Uterus (tissue), 4 donors: ENCODE data around the gene SHROOM1. TPM values are rescaled to one million over a fixed set of nuclear protein-coding genes. Genes with fewer than 3 reads are reported as not detected.

Source experiments
- DNase-seq, 2 donors: peaks; one replicate each; pipeline ENCODE4 v3.0.0-alpha.2; 2019 to 2020
- H3K27ac ChIP-seq, 2 donors: fragments of 200-600 bp; sonication (generic); 1 replicate in 1 of 2; 2 replicates in 1 of 2; pipeline ENCODE4 v1.5.1; 2016 to 2018
- H3K27me3 ChIP-seq, 2 donors: fragments of 200-600 bp; sonication (generic); one replicate each; pipeline ENCODE4 v1.5.1; 2018 to 2019; ENCODE audit warnings: control low read depth in 1 of 2
- H3K36me3 ChIP-seq, 2 donors: fragments of 200-600 bp; sonication (generic); one replicate each; pipeline ENCODE4 v1.5.1; 2019; ENCODE audit warnings: control low read depth in 1 of 2
- H3K4me1 ChIP-seq, 2 donors: fragments of 200-600 bp; sonication (generic); one replicate each; pipeline ENCODE4 v1.5.1; 2018 to 2019; ENCODE audit warnings: control low read depth in 1 of 2
- H3K4me3 ChIP-seq, 2 donors: fragments of 200-600 bp; sonication (generic); 1 replicate in 1 of 2; 2 replicates in 1 of 2; pipeline ENCODE4 v1.5.1; 2018 to 2019; ENCODE audit warnings: mild to moderate bottlenecking in 1 of 2
- H3K9me3 ChIP-seq, 2 donors: fragments of 200-600 bp; sonication (generic); one replicate each; pipeline ENCODE4 v1.5.1; 2019; ENCODE audit warnings: control low read depth in 1 of 2
- POLR2A ChIP-seq, 2 donors: fragments of 450-650 bp; IDR thresholded peaks; one replicate each; pipeline ENCODE4 v1.6.1; 2016; ENCODE audit warnings: antibody characterized with exemption in 2 of 2, mild to moderate bottlenecking in 1 of 2, moderate library complexity in 1 of 2
- intact Hi-C: fragments of 100-400 bp; cut with DNase I; formaldehyde crosslinking; loops from one replicate; pipeline ENCODE4 v1.15.1; 2023; ENCODE audit warnings: low total_unique reads
- total RNA-seq, 4 donors: library from RNA; depleted of rRNA in 3 of 4; stranded (reverse); fragments of >200 nt in 3 of 4; gene quantifications; one replicate each; pipeline versions ENCODE4 v1.1.0 to v1.2.4, GENCODE V29; 2014 to 2023
- TF ChIP-seq, protein P1 (sequence below), 4 experiments: fragments of 200-600 bp in 2 of 4; fragments of 450-650 bp in 2 of 4; sonication (generic) in 2 of 4; IDR thresholded peaks; one replicate each; pipeline ENCODE4 v1.5.1; 2016 to 2019; ENCODE audit warnings: antibody characterized with exemption in 4 of 4, mild to moderate bottlenecking in 2 of 4, moderate library complexity in 1 of 4
- donor health status: DM: yes; HTN: yes; CAD: no.

Gene SHROOM1
- total RNA-seq, 4 donors from 2014 or later: 5.0 to 28.0 (median 12.3) TPM

DNA sequence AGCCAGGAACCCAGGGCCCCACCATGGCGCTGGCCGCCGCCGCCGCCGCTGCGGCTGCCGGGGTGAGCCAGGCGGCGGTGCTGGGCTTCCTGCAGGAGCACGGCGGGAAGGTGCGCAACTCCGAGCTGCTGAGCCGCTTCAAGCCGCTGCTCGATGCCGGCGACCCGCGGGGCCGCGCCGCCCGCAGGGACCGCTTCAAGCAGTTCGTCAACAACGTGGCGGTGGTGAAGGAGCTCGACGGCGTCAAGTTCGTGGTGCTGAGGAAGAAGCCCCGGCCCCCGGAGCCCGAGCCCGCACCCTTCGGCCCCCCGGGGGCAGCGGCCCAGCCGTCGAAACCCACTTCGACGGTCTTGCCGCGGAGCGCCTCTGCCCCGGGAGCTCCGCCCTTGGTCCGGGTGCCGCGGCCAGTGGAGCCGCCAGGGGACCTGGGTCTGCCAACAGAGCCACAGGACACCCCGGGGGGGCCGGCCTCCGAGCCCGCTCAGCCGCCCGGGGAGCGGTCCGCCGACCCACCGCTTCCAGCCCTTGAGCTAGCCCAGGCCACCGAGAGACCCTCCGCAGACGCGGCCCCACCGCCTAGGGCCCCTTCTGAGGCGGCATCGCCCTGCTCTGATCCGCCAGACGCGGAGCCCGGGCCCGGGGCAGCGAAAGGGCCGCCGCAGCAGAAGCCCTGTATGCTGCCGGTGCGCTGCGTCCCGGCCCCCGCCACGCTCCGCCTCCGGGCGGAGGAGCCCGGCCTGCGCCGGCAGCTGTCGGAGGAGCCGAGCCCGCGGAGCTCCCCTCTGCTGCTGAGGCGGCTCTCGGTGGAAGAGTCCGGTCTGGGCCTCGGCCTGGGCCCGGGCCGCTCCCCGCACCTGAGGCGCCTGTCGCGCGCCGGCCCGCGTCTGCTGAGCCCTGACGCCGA is 16.6 kb downstream of the SHROOM1 start:
- intact Hi-C loops: no loop called here
- H3K36me3 ChIP-seq: no peaks in the 10 kb centered on the region
- no peaks in the 10 kb centered on the region for H3K9me3 ChIP-seq
- no peak for DNase-seq
- peaks cover 0 to 7% of the 10 kb centered on the region in 2 donors for H3K4me1 ChIP-seq
- TF ChIP-seq, protein P1, sequence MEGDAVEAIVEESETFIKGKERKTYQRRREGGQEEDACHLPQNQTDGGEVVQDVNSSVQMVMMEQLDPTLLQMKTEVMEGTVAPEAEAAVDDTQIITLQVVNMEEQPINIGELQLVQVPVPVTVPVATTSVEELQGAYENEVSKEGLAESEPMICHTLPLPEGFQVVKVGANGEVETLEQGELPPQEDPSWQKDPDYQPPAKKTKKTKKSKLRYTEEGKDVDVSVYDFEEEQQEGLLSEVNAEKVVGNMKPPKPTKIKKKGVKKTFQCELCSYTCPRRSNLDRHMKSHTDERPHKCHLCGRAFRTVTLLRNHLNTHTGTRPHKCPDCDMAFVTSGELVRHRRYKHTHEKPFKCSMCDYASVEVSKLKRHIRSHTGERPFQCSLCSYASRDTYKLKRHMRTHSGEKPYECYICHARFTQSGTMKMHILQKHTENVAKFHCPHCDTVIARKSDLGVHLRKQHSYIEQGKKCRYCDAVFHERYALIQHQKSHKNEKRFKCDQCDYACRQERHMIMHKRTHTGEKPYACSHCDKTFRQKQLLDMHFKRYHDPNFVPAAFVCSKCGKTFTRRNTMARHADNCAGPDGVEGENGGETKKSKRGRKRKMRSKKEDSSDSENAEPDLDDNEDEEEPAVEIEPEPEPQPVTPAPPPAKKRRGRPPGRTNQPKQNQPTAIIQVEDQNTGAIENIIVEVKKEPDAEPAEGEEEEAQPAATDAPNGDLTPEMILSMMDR (IDR thresholded peaks at IDR 0.05): no peak
- peaks cover 28 to 29% of the 10 kb centered on the region in 2 donors for H3K27me3 ChIP-seq
- H3K4me3 ChIP-seq: peak overlapping the region in 1 of 2 donors; percentile 12
- no peak overlapping the region for H3K27ac ChIP-seq

DNA sequence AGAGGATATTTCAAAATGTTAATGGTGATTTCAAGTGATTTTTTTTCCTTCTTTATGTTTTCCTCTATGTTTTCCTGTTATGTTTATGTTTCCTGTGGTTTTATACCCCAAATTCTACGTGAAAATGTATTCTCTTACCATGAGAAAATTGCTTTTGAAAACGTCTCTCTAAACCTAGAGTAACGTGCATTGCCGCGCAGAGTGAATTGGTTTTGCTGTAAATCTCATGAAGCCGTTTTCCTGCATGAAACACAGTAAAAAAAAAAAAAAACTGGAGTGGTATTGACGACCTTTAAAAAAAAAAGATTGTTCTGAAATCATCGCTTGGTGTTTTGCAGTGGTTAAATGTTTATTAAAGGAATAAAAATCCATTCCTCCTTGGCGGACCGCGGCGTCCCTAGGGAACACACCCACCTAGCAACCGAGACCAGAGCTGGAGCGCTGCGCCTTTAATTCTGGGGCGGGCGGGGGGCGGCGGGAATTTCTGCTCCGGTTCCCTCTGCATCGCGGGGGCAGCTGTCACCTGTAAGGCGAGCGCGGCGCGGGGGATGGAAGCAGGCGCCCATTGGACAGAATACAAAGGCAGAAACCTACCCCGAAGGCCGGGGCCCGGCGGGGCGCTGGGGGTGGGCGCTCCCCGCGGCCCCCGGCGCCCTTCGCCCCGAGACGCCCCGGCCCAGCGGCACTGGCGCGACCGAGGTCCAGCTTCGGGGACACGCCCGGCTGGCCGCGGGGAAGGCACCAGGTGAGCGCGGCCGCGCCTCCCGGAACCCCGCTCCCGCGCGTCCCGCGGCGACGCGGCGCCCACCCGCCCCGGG is 17.5 kb downstream of the SHROOM1 start, which contains the start of gene SOWAHA:
SOWAHA (plus strand) TSS at position 522 of the 818 bp plus-strand sequence. CDS start 320 bp downstream, outside the sequence.
- H3K36me3 ChIP-seq: no peaks in the 10 kb centered on the region
- H3K27me3 ChIP-seq: peaks cover 28 to 29% of the 10 kb centered on the region in 2 donors
- no peak within 1 kb of the TSS for H3K27ac ChIP-seq
- H3K4me3 ChIP-seq: peak within 1 kb of the TSS in 1 of 2 donors; percentile 12
- intact Hi-C loops: no loop called here
- H3K9me3 ChIP-seq: no peaks in the 10 kb centered on the region
- no peak for TF ChIP-seq POLR2A (IDR thresholded peaks at IDR 0.05)
- TF ChIP-seq, protein P1 (IDR thresholded peaks at IDR 0.05): no peak
- DNase-seq: no peak
- H3K4me1 ChIP-seq: peaks cover 0 to 7% of the 10 kb centered on the region in 2 donors

DNA sequence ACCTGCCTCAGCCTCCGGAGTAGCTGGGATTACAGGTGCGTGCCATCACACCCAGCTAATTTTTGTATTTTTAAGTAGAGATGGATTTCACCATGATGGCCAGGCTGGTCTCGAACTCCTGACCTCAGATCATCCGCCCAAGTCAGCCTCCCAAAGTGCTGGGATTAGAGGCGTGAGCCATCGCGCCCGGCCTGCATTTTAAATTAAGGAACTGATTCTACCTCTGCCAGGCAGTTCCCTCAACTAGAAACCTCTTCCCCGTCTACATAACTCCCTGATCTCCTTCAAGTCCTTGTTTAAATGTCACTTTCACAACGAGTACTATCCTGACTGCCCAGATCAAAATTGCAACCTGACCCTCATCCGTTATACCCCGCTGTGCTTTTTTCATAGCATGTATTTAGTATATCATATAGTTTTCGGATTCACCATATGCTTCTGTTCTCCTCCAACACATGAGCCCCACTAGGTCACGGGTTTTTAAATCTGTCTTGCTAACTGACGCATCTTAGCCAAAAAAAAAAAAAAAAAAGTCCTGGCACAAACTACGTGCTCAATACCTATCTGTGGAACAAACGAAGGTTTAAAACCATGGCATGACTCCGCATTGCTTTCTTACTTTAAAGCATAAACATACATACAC is 18.2 kb downstream of the SHROOM1 start:
- H3K9me3 ChIP-seq: no peaks in the 10 kb centered on the region

DNA sequence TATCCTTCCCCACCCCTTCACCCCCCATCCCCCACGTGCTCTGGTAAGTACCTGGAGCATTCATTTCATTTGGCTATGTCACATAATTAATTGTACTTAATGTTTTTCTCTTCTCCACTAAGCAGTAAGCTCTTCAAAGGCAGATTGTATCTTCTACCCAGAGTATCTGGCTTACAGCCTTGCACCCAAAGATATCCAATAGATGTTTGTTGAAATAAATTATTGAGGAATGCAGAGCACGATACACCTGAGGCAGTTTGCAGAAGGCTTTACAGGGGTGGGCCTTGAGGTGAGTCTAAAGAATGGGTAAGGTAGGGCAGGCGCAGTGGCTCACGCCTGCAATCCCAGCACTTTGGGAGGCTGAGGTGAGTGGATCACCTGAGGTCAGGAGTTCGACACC is 19.8 kb downstream of the SHROOM1 start:
- DNase-seq: no peak
- no peak for TF ChIP-seq POLR2A (IDR thresholded peaks at IDR 0.05)
- TF ChIP-seq, protein P1 (IDR thresholded peaks at IDR 0.05): no peak
- Histone ChIP-seq H3K4me3 (no peak overlapping the region), H3K9me3 (no peaks in the 10 kb centered on the region), H3K27me3 (peaks cover 28 to 29% of the 10 kb centered on the region in 2 donors), H3K36me3 (no peaks in the 10 kb centered on the region), H3K27ac (no peak overlapping the region), H3K4me1 (peaks cover 0 to 7% of the 10 kb centered on the region in 2 donors)
- intact Hi-C loops: no loop called here

More for the DNA sequence above, 18.2 kb downstream of the SHROOM1 start:
- peaks cover 0 to 7% of the 10 kb centered on the region in 2 donors for H3K4me1 ChIP-seq
- no peak for TF ChIP-seq POLR2A (IDR thresholded peaks at IDR 0.05)
- TF ChIP-seq, protein P1 (IDR thresholded peaks at IDR 0.05): no peak
- H3K36me3 ChIP-seq: no peaks in the 10 kb centered on the region
- intact Hi-C loops: no loop called here
- no peak overlapping the region for H3K4me3 ChIP-seq
- no peak for DNase-seq
- H3K27me3 ChIP-seq: peaks cover 28 to 29% of the 10 kb centered on the region in 2 donors
- H3K27ac ChIP-seq: no peak overlapping the region
